ENCODE results near the gene SRGAP1. TPM values are rescaled to one million over a fixed set of nuclear protein-coding genes. Genes with fewer than 3 reads are reported as not detected.

Gene SRGAP1
- total and polyA plus RNA-seq, 9 of the 15 experiments (the other 6 are each of a cell fraction or from before 2014, with no cell fraction given), result 0.01 to 0.13 (median 0.04) TPM; not detected in 3

- peaks cover 25% of the 10 kb centered on the region in 2 experiments; a peak in 4 of 5 replicates for H3K27me3 ChIP-seq (ENCODE audit: control insufficient read depth in 2 of 2, insufficient read depth in 2 of 2, low read length in 2 of 2)
- BruUV-seq (replicated peaks), result no TSS peak
- peaks cover 6 to 16% of the 10 kb centered on the region in 2 experiments; a peak in 4 of 5 replicates for H3K4me1 ChIP-seq (replicated peaks in 1 of 2; ENCODE audit: control insufficient read depth in 2 of 2, insufficient read depth in 2 of 2, low read length in 2 of 2)
- no peak overlapping the region for H3K4me3 ChIP-seq
- TF ChIP-seq ZNF583 (CRISPR knock-in tag; IDR thresholded peaks at IDR 0.05), result no peak
- no peak for TF ChIP-seq E2F5 (CRISPR knock-in tag; IDR thresholded peaks at IDR 0.05)
- TF ChIP-seq CREB3 (tag; conservative IDR thresholded peaks at IDR 0.05; ENCODE audit: low read depth), result no peak
- no peaks in the 10 kb centered on the region for H3K79me2 ChIP-seq (ENCODE audit: control insufficient read depth, insufficient read depth, low read length)
- no peak overlapping the region for H2AFZ ChIP-seq (ENCODE audit: low read depth, low read length)
- ATAC-seq (no peak), DNase-seq (ENCODE audit: extremely low read depth in 1 of 4, low spot score in 3 of 4) (no peak), FAIRE-seq (no peak)
- in situ Hi-C loops (cut with MboI), result loop anchor here (25.0 kb wide), 1 partner anchor 539 kb away; the partner anchor contains the start of gene C12orf56
- H3K9ac ChIP-seq (ENCODE audit: insufficient read depth in 1 of 2, low read depth in 2 of 2, low read length in 2 of 2), result no peak overlapping the region
- H3K4me2 ChIP-seq (ENCODE audit: insufficient read depth, low read length), result no peak overlapping the region
- H3K36me3 ChIP-seq (ENCODE audit: control insufficient read depth, insufficient read depth, low read length), result no peaks in the 10 kb centered on the region
- H3K27ac ChIP-seq (ENCODE audit: extremely low read depth, low read depth, low read length), result no peak overlapping the region
- H3K9me3 ChIP-seq (replicated peaks; ENCODE audit: control insufficient read depth, insufficient read depth, low read depth, low read length), result no peaks in the 10 kb centered on the region
- ChIA-PET POLR2A (no interaction called here), CTCF (ENCODE audit: low intra/inter-chr PET ratio) (no interaction called here)
- intact Hi-C loops (cut with micrococcal nuclease), result loop anchor here (10.0 kb wide), 1 partner anchor 106 kb away; no protein-coding TSS in a partner anchor
- no peaks in the 10 kb centered on the region for H4K20me1 ChIP-seq (replicated peaks; ENCODE audit: control insufficient read depth, insufficient read depth, low read length)
- 0% methylated on average over 4 of the region's 4 CpGs for WGBS (ENCODE audit: insufficient coverage, low coverage, missing lambda C conversion rate)
- H3K9me1 ChIP-seq (ENCODE audit: control insufficient read depth, insufficient read depth, low read length), result no peaks in the 10 kb centered on the region
Observed at GRCh38 chr12:63848450-63848849, 4.0 kb downstream of the SRGAP1 start.

Measured in K562 (cell line).